Left ventricle myocardium superior (tissue), 1 donor: ENCODE data around the gene LMAN1L. TPM values are rescaled to one million over a fixed set of nuclear protein-coding genes. Genes with fewer than 3 reads are reported as not detected.
"Not testable (repeated sequence)": the region's sequence is repeated elsewhere in the genome, so short reads cannot be mapped to it uniquely, and the experiment has no call there.

Experiments
- ATAC-seq: fragments of 200-7000 bp; cut with Tn5 transposase; one replicate; pipeline ENCODE4 v1.9.1; 2020; ENCODE audit warnings: mild to moderate bottlenecking, moderate library complexity
- DNase-seq: peaks from one replicate; pipeline ENCODE4 v3.0.0-alpha.2; 2020
- intact Hi-C: fragments of 100-400 bp; cut with micrococcal nuclease; formaldehyde crosslinking; loops from one replicate; pipeline ENCODE4 v1.11.0; 2022
- total RNA-seq: library from RNA; stranded (reverse); fragmentation: NEBNext Ultra II Directional; extraction: Animal tissue kit (Norgen Biotek cat#: 25700); gene quantifications from one replicate; pipeline ENCODE4 v1.2.1, GENCODE V29; 2021
- donor health status: DM: no; HTN: yes; CAD: no; lungs with severe emphysema.

Gene LMAN1L
- total RNA-seq, 1 donor from 2014 or later = 23.5 TPM

- DNase-seq (no peak), ATAC-seq (no peak)
- intact Hi-C loops = no loop called here
These were observed 31.9 kb upstream of the LMAN1L start for GRCh38 chr15:74780523-74781430.

- ATAC-seq (peak; percentile 51), DNase-seq (peak; percentile 91)
- intact Hi-C loops = no loop called here
These were observed 31.0 kb upstream of the LMAN1L start, which contains the start of gene CSK for GRCh38 chr15:74781431-74782258. CSK (plus strand) TSS chr15:74782080; CDS start chr15:74798298, 16,218 bp downstream.

DNA sequence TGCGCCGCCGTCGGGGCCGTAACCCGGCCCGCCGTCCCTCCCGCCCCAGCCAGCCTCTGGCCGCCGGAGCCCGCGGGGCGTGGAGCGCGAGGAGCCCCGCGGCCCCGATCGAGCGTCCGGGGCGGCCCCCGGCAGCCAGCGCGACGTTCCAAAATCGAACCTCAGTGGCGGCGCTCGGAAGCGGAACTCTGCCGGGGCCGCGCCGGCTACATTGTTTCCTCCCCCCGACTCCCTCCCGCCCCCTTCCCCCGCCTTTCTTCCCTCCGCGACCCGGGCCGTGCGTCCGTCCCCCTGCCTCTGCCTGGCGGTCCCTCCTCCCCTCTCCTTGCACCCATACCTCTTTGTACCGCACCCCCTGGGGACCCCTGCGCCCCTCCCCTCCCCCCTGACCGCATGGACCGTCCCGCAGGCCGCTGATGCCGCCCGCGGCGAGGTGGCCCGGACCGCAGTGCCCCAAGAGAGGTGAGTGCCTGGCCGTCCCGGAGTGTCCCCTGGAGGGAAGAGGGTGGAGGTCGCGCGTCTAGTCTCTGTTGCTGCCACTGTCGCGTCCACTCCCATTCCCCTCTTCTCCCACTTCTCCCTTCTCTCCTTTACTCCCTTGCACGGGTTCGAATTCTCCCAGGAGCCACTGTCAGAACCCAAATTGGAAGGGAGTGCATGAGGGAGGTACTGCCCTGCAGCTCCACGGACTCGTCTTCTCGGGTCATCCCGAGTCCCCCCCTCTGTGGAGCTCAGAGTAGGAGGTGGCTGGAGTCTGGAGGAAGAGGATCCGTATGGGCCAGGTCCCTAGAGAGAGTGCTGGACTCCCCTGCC, 30.2 kb upstream of the LMAN1L start:
- intact Hi-C loops = no loop called here
- DNase-seq (peak; percentile 74), ATAC-seq (peak; percentile 9)

- ATAC-seq (peak; percentile 0), DNase-seq (peak; percentile 48)
- intact Hi-C loops = no loop called here
These were observed 29.4 kb upstream of the LMAN1L start for GRCh38 chr15:74783072-74783807.

DNA sequence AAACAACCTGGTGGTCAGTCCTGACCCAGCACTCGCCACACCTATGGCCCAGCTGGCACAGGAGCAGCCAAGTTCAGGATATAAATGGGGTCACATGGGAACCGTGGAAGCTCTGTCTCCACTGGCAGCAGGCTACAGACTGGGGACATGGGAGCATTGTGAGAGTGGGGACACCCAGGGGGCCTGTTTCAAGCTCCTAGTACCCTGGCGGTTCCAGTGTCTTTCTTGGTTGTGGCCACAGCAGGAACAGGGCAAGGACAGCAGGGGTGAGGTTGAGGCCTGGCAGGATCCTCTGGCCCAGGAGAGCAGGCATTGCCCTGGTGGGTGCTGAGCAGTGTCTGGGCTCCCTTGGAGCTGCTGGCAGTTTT, 28.8 kb upstream of the LMAN1L start:
- DNase-seq (no peak), ATAC-seq (no peak)
- intact Hi-C loops = no loop called here

- intact Hi-C loops = no loop called here
- DNase-seq = no peak
These were observed 28.0 kb upstream of the LMAN1L start for GRCh38 chr15:74784426-74785193.

DNA sequence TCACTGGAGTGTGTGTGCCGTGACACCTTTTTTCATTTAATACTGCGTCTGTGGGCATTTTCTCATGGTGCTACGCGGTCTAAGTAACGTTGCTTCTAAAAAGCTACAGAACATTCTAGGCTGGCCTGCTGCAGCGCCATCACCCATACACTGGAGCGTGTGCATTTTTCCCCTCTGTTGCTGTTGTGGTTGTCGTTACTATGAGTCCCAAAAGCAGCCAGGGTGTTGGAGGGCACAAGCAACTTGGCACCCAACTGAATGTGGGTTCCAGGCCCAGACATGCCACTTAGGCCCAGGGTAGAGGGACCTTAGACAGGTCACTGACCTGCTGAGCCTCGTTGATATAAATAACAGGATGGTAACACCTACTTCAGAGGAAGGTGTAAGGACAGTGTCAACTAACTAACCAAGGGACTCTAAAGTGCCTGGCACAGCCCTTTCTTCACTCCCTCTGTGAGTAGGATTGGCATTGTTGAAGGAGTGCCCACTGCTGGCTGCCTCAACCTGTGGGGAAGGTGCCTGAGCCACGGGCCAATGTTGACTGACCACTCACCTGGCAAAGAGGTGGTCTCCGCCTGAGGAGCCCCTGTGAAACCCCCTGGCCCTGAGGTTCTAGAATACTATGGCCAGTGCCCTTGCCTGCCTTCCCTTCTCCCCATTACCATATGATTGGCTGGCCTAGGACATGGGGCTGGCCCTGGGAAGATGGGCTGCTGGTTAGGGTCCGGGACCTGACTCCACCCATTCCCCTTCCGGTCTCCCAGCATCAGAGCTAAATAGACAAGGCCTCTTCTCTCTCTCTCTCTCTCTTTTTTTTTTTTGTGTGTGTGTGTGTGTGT, 27.2 kb upstream of the LMAN1L start:
- DNase-seq (peak; percentile 45), ATAC-seq (peak; percentile 42)
- intact Hi-C loops = no loop called here

More at GRCh38 chr15:74784426-74785193, 28.0 kb upstream of the LMAN1L start:
- ATAC-seq = no peak

DNA sequence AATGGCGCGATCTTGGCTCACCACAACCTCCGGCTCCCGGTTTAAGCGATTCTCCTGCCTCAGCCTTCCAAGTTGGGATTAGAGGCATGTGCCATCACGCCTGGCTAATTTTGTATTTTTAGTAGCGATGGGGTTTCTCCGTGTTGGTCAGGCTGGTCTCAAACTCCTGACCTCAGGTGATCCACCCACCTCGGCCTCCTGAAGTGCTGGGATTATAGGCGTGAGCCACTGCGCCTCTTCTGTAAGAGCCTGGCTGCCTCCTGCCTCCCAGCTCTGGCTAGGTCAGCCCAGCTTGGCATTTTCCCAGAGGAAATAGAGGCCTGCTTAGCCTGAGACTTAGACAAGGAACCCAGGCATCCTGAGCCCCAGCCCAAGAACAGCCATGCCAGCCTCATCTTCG, 26.6 kb upstream of the LMAN1L start:
- intact Hi-C loops, ATAC-seq, DNase-seq: not testable (repeated sequence)

GRCh38 chr15:74786551-74787165, 26.0 kb upstream of the LMAN1L start:
- intact Hi-C loops = no loop called here
- DNase-seq (peak; percentile 68), ATAC-seq (peak; percentile 22)

- DNase-seq = peak; percentile 73
- peak; percentile 24 for ATAC-seq
- intact Hi-C loops = no loop called here
These were observed 25.2 kb upstream of the LMAN1L start for GRCh38 chr15:74787251-74788041.

DNA sequence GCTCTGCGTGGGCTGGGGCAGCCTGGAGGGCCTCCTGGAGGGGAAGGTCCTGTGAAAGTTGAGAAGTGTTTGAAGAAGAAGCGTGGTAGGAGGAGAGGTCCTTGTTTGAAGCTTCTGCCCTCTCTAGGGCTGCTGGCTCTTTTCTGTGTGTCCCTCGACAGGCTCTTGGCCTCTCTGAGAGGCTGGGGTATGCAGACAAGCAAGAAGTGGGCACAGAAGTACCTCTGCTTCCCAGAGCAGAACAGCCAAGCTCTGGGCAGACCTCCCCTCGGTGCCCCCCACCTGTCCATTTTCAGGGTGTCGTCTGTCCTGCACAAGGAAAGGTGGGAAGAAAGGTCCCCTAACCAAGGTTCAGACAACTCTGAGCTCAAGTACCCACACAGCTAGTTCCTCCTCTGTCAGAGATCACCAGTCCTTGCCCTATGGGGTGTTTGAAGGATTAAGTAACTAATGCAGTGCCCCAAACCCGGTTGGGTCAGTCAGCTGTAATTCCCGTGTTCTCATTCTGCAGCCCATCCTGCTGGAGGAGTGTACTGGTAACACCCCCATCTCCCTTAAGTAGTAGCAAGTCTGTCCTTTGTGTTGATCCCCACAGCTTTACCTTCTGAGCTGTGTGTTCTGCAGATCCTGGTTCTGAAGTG, 24.5 kb upstream of the LMAN1L start:
- no peak for ATAC-seq
- DNase-seq = no peak
- intact Hi-C loops = no loop called here

- DNase-seq (no peak), ATAC-seq (no peak)
- intact Hi-C loops = no loop called here
These were observed 23.9 kb upstream of the LMAN1L start for GRCh38 chr15:74788683-74789151.

DNA sequence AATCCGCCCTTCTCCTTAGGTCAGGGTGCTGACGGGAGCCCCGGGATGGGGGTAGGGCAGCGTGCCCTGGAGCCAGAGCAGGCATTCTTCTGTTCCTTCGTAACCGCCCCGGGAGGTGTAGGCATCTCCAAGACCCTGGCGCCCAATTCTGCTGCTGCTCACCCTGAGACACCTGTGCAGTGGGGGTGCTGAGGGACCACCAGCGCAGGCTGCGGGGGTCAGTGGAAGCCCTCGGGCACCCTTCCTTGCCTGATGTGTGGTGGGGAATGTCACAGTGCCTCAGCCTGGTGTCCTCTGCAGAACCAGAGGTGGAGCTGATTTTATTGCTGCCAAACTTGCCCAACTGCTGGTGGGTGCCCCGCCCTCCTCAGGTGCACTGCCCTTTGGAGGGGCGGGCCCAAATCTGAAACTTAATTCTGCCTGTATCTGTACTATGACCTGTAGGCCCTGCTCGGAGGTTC, 23.4 kb upstream of the LMAN1L start:
- DNase-seq = peak; percentile 34
- intact Hi-C loops = no loop called here
- ATAC-seq = no peak

DNA sequence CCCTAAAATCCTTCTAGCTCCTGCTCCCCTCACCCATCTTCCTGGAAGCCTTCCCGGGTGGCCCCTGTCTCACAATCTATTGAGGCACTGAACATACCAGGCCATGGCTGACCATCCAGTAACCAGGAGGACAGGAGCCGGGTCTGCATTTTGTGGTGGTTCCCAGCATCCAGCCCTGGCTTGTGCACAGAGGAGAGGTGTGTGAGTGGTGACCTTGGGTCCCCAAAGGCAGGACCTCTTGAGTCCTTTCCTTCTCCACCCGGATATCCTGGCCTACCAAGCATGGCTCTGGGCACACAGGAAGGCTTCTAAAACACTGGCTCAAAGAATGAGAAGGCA, 22.9 kb upstream of the LMAN1L start:
- no peak for DNase-seq
- no peak for ATAC-seq
- intact Hi-C loops = no loop called here
